B cell (primary cell): ENCODE data around the gene GSE1. TPM values are rescaled to one million over a fixed set of nuclear protein-coding genes. Genes with fewer than 3 reads are reported as not detected.
A peak's percentile ranks its signal among the peaks of the same experiment; 100 is the strongest.

Source experiments
- ATAC-seq: fragments of 200-7000 bp; cut with Tn5 transposase; one replicate; pipeline ENCODE4 v1.10.0; 2021; ENCODE audit warnings: low read depth, mild to moderate bottlenecking, moderate number of reproducible peaks, moderate library complexity
- CTCF ChIA-PET: fragments of 350-600 bp; sonication (Branson Sonifier 250); formaldehyde crosslinking; loops from one replicate; lab custom pipeline; 2021; ENCODE audit warnings: antibody characterized with exemption, inconsistent platforms; lab: Charles Lee
- POLR2A ChIA-PET: fragments of 350-600 bp; sonication (Branson Sonifier 250); formaldehyde crosslinking; loops from one replicate; lab custom pipeline; 2021; ENCODE audit warnings: antibody characterized with exemption; lab: Charles Lee
- DNase-seq: peaks from one replicate; pipeline ENCODE4 v3.0.0; 2013
- H2AFZ ChIP-seq: 2 replicates; pipeline ENCODE4 v1.6.1; 2012; ENCODE audit warnings: mild to moderate bottlenecking, low read depth, low read length; ENCODE audit not compliant: insufficient read depth, poor library complexity, severe bottlenecking
- H3K27ac ChIP-seq, 2 donors: 1 replicate in 1 of 2; 2 replicates in 1 of 2; pipeline ENCODE4 v1.5.1; 2012 to 2013; ENCODE audit warnings: low read length in 2 of 2, mild to moderate bottlenecking in 2 of 2, moderate library complexity in 1 of 2
- H3K27me3 ChIP-seq, 4 experiments: fragments of 200-600 bp in 1 of 4; sonication (generic) in 1 of 4; replicated peaks in 1 of 4; 1 replicate in 2 of 4; 2 replicates in 2 of 4; pipeline versions ENCODE4 v1.6.1 to v1.7.0; 2013 to 2016; ENCODE audit warnings: low read length in 3 of 4, mild to moderate bottlenecking in 2 of 4, mixed read lengths in 1 of 4, moderate library complexity in 1 of 4; ENCODE audit not compliant: insufficient read depth in 4 of 4, control insufficient read depth in 3 of 4; ENCODE audit errors: control extremely low read depth in 1 of 4
- H3K36me3 ChIP-seq, 2 experiments: replicated peaks in 1 of 2; 1 replicate in 1 of 2; 2 replicates in 1 of 2; pipeline versions ENCODE4 v1.6.1 to v1.7.1; 2013; ENCODE audit warnings: low read length in 1 of 2; ENCODE audit not compliant: insufficient read depth in 2 of 2, control insufficient read depth in 1 of 2; ENCODE audit errors: control extremely low read depth in 1 of 2, extremely low read depth in 1 of 2
- H3K4me1 ChIP-seq, 2 donors: fragments of 200-600 bp in 1 of 2; sonication (generic) in 1 of 2; 1 replicate in 1 of 2; 2 replicates in 1 of 2; pipeline versions ENCODE4 v1.5.1 to v1.6.1; 2013 to 2017; ENCODE audit warnings: low read length in 2 of 2; ENCODE audit not compliant: control insufficient read depth in 2 of 2, insufficient read depth in 2 of 2
- H3K4me2 ChIP-seq: replicated peaks from 2 replicates; pipeline ENCODE3; 2012; ENCODE audit warnings: mild to moderate bottlenecking, low read depth, low read length; ENCODE audit not compliant: poor library complexity, severe bottlenecking
- H3K4me3 ChIP-seq, 5 experiments: fragments of 200-600 bp in 1 of 5; sonication (generic) in 1 of 5; 1 replicate in 3 of 5; 2 replicates in 2 of 5; pipeline versions ENCODE4 v1.5.1 to v1.7.0; 2011 to 2016; ENCODE audit warnings: low read length in 4 of 5, mild to moderate bottlenecking in 4 of 5, low read depth in 2 of 5, control low read depth in 1 of 5, moderate library complexity in 1 of 5; ENCODE audit not compliant: insufficient read depth in 1 of 5; ENCODE audit errors: control extremely low read depth in 1 of 5, extremely low read depth in 1 of 5
- H3K79me2 ChIP-seq: fragments of 200-600 bp; sonication (generic); one replicate; pipeline ENCODE4 v1.6.0; 2016; ENCODE audit warnings: low read length; ENCODE audit not compliant: control insufficient read depth, insufficient read depth
- H3K9ac ChIP-seq: fragments of 200-600 bp; sonication (generic); 2 replicates; pipeline ENCODE4 v1.6.1; 2017; ENCODE audit warnings: mild to moderate bottlenecking, low read length, moderate library complexity
- H3K9me3 ChIP-seq, 3 donors: one replicate each; pipeline versions ENCODE4 v1.6.1 to v1.7.1; 2013; ENCODE audit warnings: low read length in 2 of 3; ENCODE audit not compliant: control insufficient read depth in 2 of 3, insufficient read depth in 1 of 3; ENCODE audit errors: control extremely low read depth in 1 of 3
- H4K20me1 ChIP-seq: 2 replicates; pipeline ENCODE4 v1.6.0; 2012; ENCODE audit warnings: mild to moderate bottlenecking, low read length; ENCODE audit not compliant: insufficient read depth, control insufficient read depth, poor library complexity, severe bottlenecking
- H3K27ac Mint-ChIP-seq: one replicate; pipeline ENCODE4 v1.8.0; 2021; ENCODE audit warnings: mixed read lengths
- H3K27me3 Mint-ChIP-seq: one replicate; pipeline ENCODE4 v1.8.0; 2021; ENCODE audit warnings: mixed read lengths
- H3K4me1 Mint-ChIP-seq: one replicate; pipeline ENCODE4 v1.8.0; 2021; ENCODE audit warnings: mixed read lengths
- H3K4me3 Mint-ChIP-seq: one replicate; pipeline ENCODE4 v1.8.0; 2021; ENCODE audit warnings: mixed read lengths
- H3K9me3 Mint-ChIP-seq: one replicate; pipeline ENCODE4 v1.8.0; 2022; ENCODE audit warnings: mixed read lengths; ENCODE audit not compliant: insufficient read depth
- EZH2 ChIP-seq: IDR thresholded peaks from 2 replicates; pipeline ENCODE4 v1.6.1; 2012; ENCODE audit warnings: borderline replicate concordance, low read depth, mild to moderate bottlenecking, moderate library complexity, low read length; ENCODE audit not compliant: insufficient read depth, poor library complexity, severe bottlenecking
- WGBS: methylation state at CpG from one replicate; pipeline ENCODE4 v1.1.5; 2013; ENCODE audit warnings: missing lambda C conversion rate; ENCODE audit not compliant: insufficient coverage; 5-methylcytosine and 5-hydroxymethylcytosine counted together
- intact Hi-C: fragments of 100-400 bp; cut with micrococcal nuclease; formaldehyde crosslinking; loops from one replicate; pipeline ENCODE4 v1.10.0; 2022
- polyA plus RNA-seq: library from polyadenylated mRNA; depleted of rRNA; stranded (reverse); fragments of >200 nt; gene quantifications from 2 replicates; pipeline ENCODE4 v1.2.3, GENCODE V29; 2012
- total RNA-seq, 2 donors: library from RNA; stranded (reverse); fragments of 120-200 nt in 1 of 2; gene quantifications; 1 replicate in 1 of 2; 2 replicates in 1 of 2; pipeline versions ENCODE4 v1.2.3 to v1.2.4, GENCODE V29; 2013 to 2022
- TF ChIP-seq, protein P1 (sequence below): fragments of 200-600 bp; IDR thresholded peaks from one replicate; pipeline ENCODE4 v1.8.0; 2022; ENCODE audit warnings: antibody characterized with exemption, mild to moderate bottlenecking

Gene GSE1
- total and polyA plus RNA-seq, 2 donors (not counting 1 experiment from before 2014, with no cell fraction given) = 57.3 to 76.1 TPM

- Histone ChIP-seq H3K9ac (no peak overlapping the region), H3K27me3 (no peaks in the 10 kb centered on the region), H3K79me2 (peaks cover 94% of the 10 kb centered on the region), H4K20me1 (peaks cover 97% of the 10 kb centered on the region), H3K4me3 (no peak overlapping the region), H3K4me2 (no peak overlapping the region), H3K9me3 (peaks cover 0 to 24% (median 2%) of the 10 kb centered on the region in 3 donors), H3K27ac (no peak overlapping the region), H3K4me1 (peaks cover 27 to 32% of the 10 kb centered on the region in 2 donors), H3K36me3 (no peaks in the 10 kb centered on the region), H2AFZ (no peak overlapping the region)
- Mint-ChIP-seq H3K4me3 (no peak overlapping the region), H3K9me3 (no peaks in the 10 kb centered on the region), H3K27ac (peak overlapping the region; percentile 68), H3K27me3 (no peaks in the 10 kb centered on the region), H3K4me1 (peaks cover 71% of the 10 kb centered on the region)
- WGBS = 67% methylated on average over 7 of the region's 19 CpGs
- TF ChIP-seq, protein P1, sequence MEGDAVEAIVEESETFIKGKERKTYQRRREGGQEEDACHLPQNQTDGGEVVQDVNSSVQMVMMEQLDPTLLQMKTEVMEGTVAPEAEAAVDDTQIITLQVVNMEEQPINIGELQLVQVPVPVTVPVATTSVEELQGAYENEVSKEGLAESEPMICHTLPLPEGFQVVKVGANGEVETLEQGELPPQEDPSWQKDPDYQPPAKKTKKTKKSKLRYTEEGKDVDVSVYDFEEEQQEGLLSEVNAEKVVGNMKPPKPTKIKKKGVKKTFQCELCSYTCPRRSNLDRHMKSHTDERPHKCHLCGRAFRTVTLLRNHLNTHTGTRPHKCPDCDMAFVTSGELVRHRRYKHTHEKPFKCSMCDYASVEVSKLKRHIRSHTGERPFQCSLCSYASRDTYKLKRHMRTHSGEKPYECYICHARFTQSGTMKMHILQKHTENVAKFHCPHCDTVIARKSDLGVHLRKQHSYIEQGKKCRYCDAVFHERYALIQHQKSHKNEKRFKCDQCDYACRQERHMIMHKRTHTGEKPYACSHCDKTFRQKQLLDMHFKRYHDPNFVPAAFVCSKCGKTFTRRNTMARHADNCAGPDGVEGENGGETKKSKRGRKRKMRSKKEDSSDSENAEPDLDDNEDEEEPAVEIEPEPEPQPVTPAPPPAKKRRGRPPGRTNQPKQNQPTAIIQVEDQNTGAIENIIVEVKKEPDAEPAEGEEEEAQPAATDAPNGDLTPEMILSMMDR = no peak
- no peak for TF ChIP-seq EZH2
- POLR2A ChIA-PET = interaction anchor here (1.9 kb wide), 1 partner anchor 10 kb away, joined by 5 read pairs; no protein-coding TSS in a partner anchor
- CTCF ChIA-PET = interaction anchor here (1.2 to 1.7 kb wide), 2 partner anchors 9 to 13 kb away, joined by 4 read pairs; no protein-coding TSS in a partner anchor
- intact Hi-C loops = no loop called here
- no peak for ATAC-seq
- DNase-seq = no peak
Measured at GRCh38 chr16:85566561-85567100, 46.5 kb upstream of the GSE1 start.
